ENCODE data around the gene STOM.
A peak's percentile ranks its signal among the peaks of the same experiment; 100 is the strongest.

The STOM gene

GRCh38 chr9:121324316-121324715, 45.7 kb downstream of the STOM start:
- Histone ChIP-seq H3K79me2 (ENCODE audit: low read length) (no peaks in the 10 kb centered on the region), H3K9ac (ENCODE audit: low read length) (no peak overlapping the region), H4K20me1 (ENCODE audit: insufficient read depth, low read length) (no peaks in the 10 kb centered on the region), H3K36me3 (replicated peaks; ENCODE audit: low read depth, low read length) (no peaks in the 10 kb centered on the region), H3K4me2 (ENCODE audit: low read length) (peak overlapping the region; percentile 42), H3K27me3 (ENCODE audit: low read depth, low read length) (no peaks in the 10 kb centered on the region), H3K27ac (ENCODE audit: low read length) (no peak overlapping the region), H3K9me3 (ENCODE audit: insufficient read depth, low read length) (no peaks in the 10 kb centered on the region), H3K4me1 (ENCODE audit: low read length) (peaks cover 18% of the 10 kb centered on the region), H2AFZ (ENCODE audit: low read depth, low read length) (no peak overlapping the region), H3K4me3 (ENCODE audit: low read length) (0 out of 2 replicates have a peak overlapping the region, but pooled peaks have one; percentile 13)
- no peak for TF ChIP-seq CTCF (IDR thresholded peaks at IDR 0.05; ENCODE audit: low read depth, low read length)

GRCh38 chr9:121323449-121324151, 46.5 kb downstream of the STOM start:
- Histone ChIP-seq H3K27ac (ENCODE audit: low read length) (no peak overlapping the region), H3K4me2 (ENCODE audit: low read length) (peak overlapping the region; percentile 42), H3K36me3 (replicated peaks; ENCODE audit: low read depth, low read length) (no peaks in the 10 kb centered on the region)

GRCh38 chr9:121322737-121323448, 47.2 kb downstream of the STOM start:
- Histone ChIP-seq H3K36me3 (replicated peaks; ENCODE audit: low read depth, low read length) (no peaks in the 10 kb centered on the region), H3K27me3 (ENCODE audit: low read depth, low read length) (no peaks in the 10 kb centered on the region), H4K20me1 (ENCODE audit: insufficient read depth, low read length) (no peaks in the 10 kb centered on the region), H3K79me2 (ENCODE audit: low read length) (no peaks in the 10 kb centered on the region), H3K4me3 (ENCODE audit: low read length) (no peak overlapping the region), H3K9me3 (ENCODE audit: insufficient read depth, low read length) (no peaks in the 10 kb centered on the region), H3K4me2 (ENCODE audit: low read length) (no peak overlapping the region), H3K27ac (ENCODE audit: low read length) (no peak overlapping the region), H3K4me1 (ENCODE audit: low read length) (peaks cover 13% of the 10 kb centered on the region), H2AFZ (ENCODE audit: low read depth, low read length) (no peak overlapping the region), H3K9ac (ENCODE audit: low read length) (no peak overlapping the region)
- TF ChIP-seq EZH2phosphoT487 (IDR thresholded peaks at IDR 0.05; ENCODE audit: low read depth) (no peak), CTCF (IDR thresholded peaks at IDR 0.05; ENCODE audit: low read depth, low read length) (no peak)

More at GRCh38 chr9:121323449-121324151, 46.5 kb downstream of the STOM start:
- H3K9me3 ChIP-seq (ENCODE audit: insufficient read depth, low read length): no peaks in the 10 kb centered on the region
- H4K20me1 ChIP-seq (ENCODE audit: insufficient read depth, low read length): no peaks in the 10 kb centered on the region
- H3K4me1 ChIP-seq (ENCODE audit: low read length): peaks cover 13% of the 10 kb centered on the region
- H3K27me3 ChIP-seq (ENCODE audit: low read depth, low read length): no peaks in the 10 kb centered on the region
- H3K9ac ChIP-seq (ENCODE audit: low read length): no peak overlapping the region
- no peaks in the 10 kb centered on the region for H3K79me2 ChIP-seq (ENCODE audit: low read length)
- H2AFZ ChIP-seq (ENCODE audit: low read depth, low read length): no peak overlapping the region
- no peak for TF ChIP-seq EZH2phosphoT487 (IDR thresholded peaks at IDR 0.05; ENCODE audit: low read depth)
- TF ChIP-seq CTCF (IDR thresholded peaks at IDR 0.05; ENCODE audit: low read depth, low read length): no peak
- H3K4me3 ChIP-seq (ENCODE audit: low read length): 0 out of 2 replicates have a peak overlapping the region, but pooled peaks have one; percentile 13

GRCh38 chr9:121322037-121322736, 47.9 kb downstream of the STOM start:
- no peak overlapping the region for H3K9ac ChIP-seq (ENCODE audit: low read length)

More at GRCh38 chr9:121322037-121322736, 47.9 kb downstream of the STOM start:
- H3K4me3 ChIP-seq (ENCODE audit: low read length): no peak overlapping the region
- H4K20me1 ChIP-seq (ENCODE audit: insufficient read depth, low read length): no peaks in the 10 kb centered on the region
- no peaks in the 10 kb centered on the region for H3K27me3 ChIP-seq (ENCODE audit: low read depth, low read length)
- H3K9me3 ChIP-seq (ENCODE audit: insufficient read depth, low read length): no peaks in the 10 kb centered on the region
- no peak overlapping the region for H2AFZ ChIP-seq (ENCODE audit: low read depth, low read length)
- H3K27ac ChIP-seq (ENCODE audit: low read length): no peak overlapping the region
- no peak for TF ChIP-seq EZH2phosphoT487 (IDR thresholded peaks at IDR 0.05; ENCODE audit: low read depth)
- TF ChIP-seq CTCF (IDR thresholded peaks at IDR 0.05; ENCODE audit: low read depth, low read length): no peak
- H3K36me3 ChIP-seq (replicated peaks; ENCODE audit: low read depth, low read length): no peaks in the 10 kb centered on the region
- no peaks in the 10 kb centered on the region for H3K79me2 ChIP-seq (ENCODE audit: low read length)
- peaks cover 13% of the 10 kb centered on the region for H3K4me1 ChIP-seq (ENCODE audit: low read length)
- H3K4me2 ChIP-seq (ENCODE audit: low read length): no peak overlapping the region

Measured in OCI-LY3 (cell line).